HK-2 (cell line): ENCODE results near the gene HOXB2.

ENCODE experiments used
- DNase-seq: peaks from one replicate; pipeline ENCODE4 v3.0.0-alpha.2; 2018; ENCODE audit not compliant: unreplicated experiment

Gene HOXB2

GRCh38 chr17:48545022-48545375 lies at the start of gene HOXB2:
Gene HOXB2, minus strand, starts transcription at chr17:48545109. Its CDS starts 198 bp downstream, at chr17:48544911.
- peak; percentile 27 for DNase-seq

- DNase-seq = peak; percentile 70
Observed at GRCh38 chr17:48593840-48594537, 49.1 kb upstream of the HOXB2 start.

GRCh38 chr17:48593126-48593829 lies 48.4 kb upstream of the HOXB2 start, which contains the start of gene HOXB5:
Gene HOXB5, minus strand, starts transcription at chr17:48593779. Its CDS starts 97 bp downstream, at chr17:48593682.
- no peak for DNase-seq

GRCh38 chr17:48592577-48592976 lies 47.7 kb upstream of the HOXB2 start:
- no peak for DNase-seq

GRCh38 chr17:48592057-48592514 lies 47.2 kb upstream of the HOXB2 start:
- DNase-seq = no peak

GRCh38 chr17:48591255-48592056 lies 46.5 kb upstream of the HOXB2 start:
- no peak for DNase-seq

- no peak for DNase-seq
Observed at GRCh38 chr17:48590607-48591161, 45.8 kb upstream of the HOXB2 start.

GRCh38 chr17:48589831-48590606 lies 45.1 kb upstream of the HOXB2 start, which contains the start of gene HOXB3:
Gene HOXB3, minus strand, starts transcription at chr17:48590241. Its CDS starts 37,767 bp downstream, at chr17:48552474.
- no peak for DNase-seq

- DNase-seq = no peak
Observed at GRCh38 chr17:48589060-48589830, 44.3 kb upstream of the HOXB2 start.

GRCh38 chr17:48588528-48588927 lies 43.6 kb upstream of the HOXB2 start:
- DNase-seq = no peak

GRCh38 chr17:48588074-48588415 lies 43.1 kb upstream of the HOXB2 start:
- DNase-seq = no peak

GRCh38 chr17:48587276-48588073 lies 42.6 kb upstream of the HOXB2 start:
- DNase-seq = no peak

GRCh38 chr17:48586355-48587258 lies 41.7 kb upstream of the HOXB2 start:
- no peak for DNase-seq

GRCh38 chr17:48584223-48584741 lies 39.4 kb upstream of the HOXB2 start:
- DNase-seq = no peak

GRCh38 chr17:48583708-48584222 lies 38.9 kb upstream of the HOXB2 start:
- no peak for DNase-seq

- no peak for DNase-seq
Observed at GRCh38 chr17:48582750-48583069, 37.8 kb upstream of the HOXB2 start.

- no peak for DNase-seq
Observed at GRCh38 chr17:48579760-48580554, 35.0 kb upstream of the HOXB2 start.

GRCh38 chr17:48579471-48579759 lies 34.5 kb upstream of the HOXB2 start:
- no peak for DNase-seq
